HCT116 (cell line): ENCODE results near the gene ACAN. TPM values are rescaled to one million over a fixed set of nuclear protein-coding genes. Genes with fewer than 3 reads are reported as not detected.

Experiments used
- ATAC-seq: fragments of 200-7000 bp; cut with Tn5 transposase; 2 replicates; pipeline ENCODE4 v1.9.1; 2020; ENCODE audit warnings: mild to moderate bottlenecking, moderate library complexity
- BruUV-seq: library from RNA; stranded (reverse); fragments of 400-500 nt; replicated peaks from 2 replicates; lab custom pipeline; 2021; lab: Mats Ljungman, UMichigan
- CTCF ChIA-PET: fragments of 300-600 bp; sonication (Branson Sonifier 250); formaldehyde crosslinking; loops from one replicate; lab custom pipeline; 2021; ENCODE audit warnings: antibody characterized with exemption; lab: Charles Lee
- POLR2A ChIA-PET: fragments of 300-600, 350-600 bp; sonication (Branson Sonifier 250); formaldehyde crosslinking; loops from one replicate; lab custom pipeline; 2021; ENCODE audit warnings: antibody characterized with exemption; lab: Charles Lee
- RAD21 ChIA-PET, 2 experiments: fragments of 300-600 bp; sonication (Branson Sonifier 250); formaldehyde crosslinking; loops; one replicate each; lab custom pipeline; 2023; ENCODE audit warnings: low total read pairs in 2 of 2; ENCODE audit not compliant: uncharacterized antibody in 2 of 2, unreplicated experiment in 2 of 2, low non-redundant PET in 1 of 2; lab: Charles Lee
- DNase-seq: peaks from one replicate; pipeline ENCODE4 v3.0.0-alpha.2; 2010; ENCODE audit warnings: low read depth, low spot score
- H2AFZ ChIP-seq: fragments of 200-600 bp; shearing (Covaris generic), sonication (generic); 2 replicates; pipeline ENCODE4 v1.6.1; 2017; ENCODE audit warnings: low read depth, mixed run types, mixed read lengths, antibody characterized with exemption, low read length; ENCODE audit not compliant: poor library complexity, severe bottlenecking
- H3K27ac ChIP-seq: 2 replicates; pipeline ENCODE4 v1.5.1; 2012; ENCODE audit warnings: low read depth, low read length
- H3K27me3 ChIP-seq: fragments of 200-600 bp; sonication (generic); 2 replicates; pipeline ENCODE4 v1.6.1; 2016; ENCODE audit warnings: mixed run types, low read length, mixed read lengths; ENCODE audit not compliant: insufficient read depth
- H3K36me3 ChIP-seq, 2 experiments: fragments of 200-500 bp in 1 of 2; fragments of 200-600 bp in 1 of 2; sonication (Bioruptor generic) in 1 of 2; sonication (generic) in 1 of 2; 2 replicates each; pipeline versions ENCODE4 v1.5.1 to v1.6.1; 2014 to 2016; ENCODE audit warnings: low read length in 2 of 2, inconsistent platforms in 1 of 2, mixed read lengths in 1 of 2, mixed run types in 1 of 2; ENCODE audit not compliant: insufficient read depth in 2 of 2, control insufficient read depth in 1 of 2
- H3K4me1 ChIP-seq, 2 experiments: fragments of 200-600 bp in 1 of 2; sonication (generic) in 1 of 2; 2 replicates each; pipeline versions ENCODE4 v1.5.1 to v1.6.1; 2012 to 2017; ENCODE audit warnings: low read length in 2 of 2, inconsistent platforms in 1 of 2, mild to moderate bottlenecking in 1 of 2, mixed read lengths in 1 of 2, mixed run types in 1 of 2, moderate library complexity in 1 of 2; ENCODE audit not compliant: insufficient read depth in 2 of 2, control insufficient read depth in 1 of 2
- H3K4me2 ChIP-seq: fragments of 200-600 bp; sonication (generic); 2 replicates; pipeline ENCODE4 v1.6.1; 2017; ENCODE audit warnings: mixed run types, low read length, mixed read lengths
- H3K4me3 ChIP-seq, 2 experiments: fragments of 200-600 bp in 1 of 2; sonication (generic) in 1 of 2; replicated peaks in 1 of 2; 2 replicates each; pipeline ENCODE4 v1.5.1; 2011 to 2016; ENCODE audit warnings: low read length in 2 of 2, control low read depth in 1 of 2, low read depth in 1 of 2, mild to moderate bottlenecking in 1 of 2, mixed read lengths in 1 of 2, mixed run types in 1 of 2
- H3K79me2 ChIP-seq: fragments of 200-600 bp; sonication (generic); 2 replicates; pipeline ENCODE4 v1.6.1; 2017; ENCODE audit warnings: mild to moderate bottlenecking, mixed run types, low read length, moderate library complexity, mixed read lengths; ENCODE audit not compliant: insufficient read depth
- H3K9ac ChIP-seq: fragments of 200-600 bp; sonication (generic); 2 replicates; pipeline ENCODE4 v1.6.1; 2016; ENCODE audit warnings: low read length, mixed read lengths
- H3K9me2 ChIP-seq: fragments of 200-600 bp; sonication (generic), shearing (Covaris generic); 2 replicates; pipeline ENCODE4 v1.6.1; 2017; ENCODE audit warnings: mixed run types, mild to moderate bottlenecking, moderate library complexity; ENCODE audit not compliant: insufficient read depth
- H3K9me3 ChIP-seq, 2 experiments: fragments of 200-500 bp in 1 of 2; fragments of 200-600 bp in 1 of 2; sonication (Bioruptor generic) in 1 of 2; sonication (generic) in 1 of 2; 2 replicates each; pipeline ENCODE4 v1.6.1; 2014 to 2017; ENCODE audit warnings: low read length in 2 of 2, mixed read lengths in 2 of 2, inconsistent platforms in 1 of 2, low read depth in 1 of 2, mild to moderate bottlenecking in 1 of 2, mixed run types in 1 of 2, moderate library complexity in 1 of 2; ENCODE audit not compliant: control insufficient read depth in 1 of 2, insufficient read depth in 1 of 2
- H4K20me1 ChIP-seq: fragments of 200-600 bp; sonication (generic), shearing (Covaris generic); 2 replicates; pipeline ENCODE4 v1.6.1; 2017; ENCODE audit warnings: mixed run types, mild to moderate bottlenecking, moderate library complexity; ENCODE audit not compliant: insufficient read depth
- CTCF ChIP-seq, 3 experiments: fragments of 200-600 bp in 1 of 3; sonication (generic) in 1 of 3; IDR thresholded peaks in 2 of 3; conservative IDR thresholded peaks in 1 of 3; 2 replicates each; pipeline ENCODE4 v1.5.1; 2012 to 2017; ENCODE audit warnings: low read depth in 2 of 3, low read length in 2 of 3, antibody characterized with exemption in 1 of 3, borderline replicate concordance in 1 of 3, control low read depth in 1 of 3, mild to moderate bottlenecking in 1 of 3, mixed read lengths in 1 of 3, mixed run types in 1 of 3, moderate library complexity in 1 of 3; ENCODE audit not compliant: insufficient read depth in 1 of 3
- MAX ChIP-seq: IDR thresholded peaks from 2 replicates; pipeline ENCODE4 v1.6.1; 2012
- SP1 ChIP-seq: IDR thresholded peaks from 2 replicates; pipeline ENCODE4 v1.6.1; 2012; ENCODE audit warnings: low read depth
- SRF ChIP-seq: IDR thresholded peaks from 2 replicates; pipeline ENCODE4 v1.6.1; 2012; ENCODE audit warnings: low read depth
- ZNF274 ChIP-seq: fragments of 200-500 bp; sonication (Bioruptor generic); IDR thresholded peaks from 2 replicates; pipeline ENCODE4 v1.6.1; 2014; ENCODE audit warnings: mild to moderate bottlenecking, low read depth, low read length, inconsistent platforms
- intact Hi-C: fragments of 100-400 bp; cut with micrococcal nuclease; formaldehyde crosslinking; loops from 2 replicates; pipeline ENCODE4 v1.10.0; 2022
- total RNA-seq: library from RNA; stranded (reverse); gene quantifications from one replicate; pipeline ENCODE4 v1.2.1, GENCODE V29; 2021; ENCODE audit not compliant: unreplicated experiment

The ACAN gene
- total RNA-seq, 1 experiment from 2014 or later = not detected

GRCh38 chr15:88900982-88901418 is 97.8 kb downstream of the ACAN start:
- intact Hi-C loops = no loop called here
- no peaks in the 10 kb centered on the region for H3K27me3 ChIP-seq
- POLR2A ChIA-PET = interaction anchor here (1.0 kb wide), 1 partner anchor 11 kb away, joined by 3 read pairs; no protein-coding TSS in a partner anchor
- CTCF ChIA-PET = no interaction called here
- DNase-seq = no peak
- H3K9me2 ChIP-seq = no peaks in the 10 kb centered on the region
- peaks cover 18 to 43% of the 10 kb centered on the region in 2 experiments for H3K4me1 ChIP-seq
- H3K27ac ChIP-seq = peak overlapping the region; percentile 2; the same call in 1 of the 2 replicates
- peak overlapping the region; percentile 51 for H3K4me2 ChIP-seq
- no peaks in the 10 kb centered on the region for H4K20me1 ChIP-seq
- 0 out of 4 replicates have a peak, but pooled peaks cover 0 to 2% of the 10 kb centered on the region in 2 experiments for H3K36me3 ChIP-seq
- no peak for TF ChIP-seq MAX
- no peak; the same call in 1 of the 2 replicates for TF ChIP-seq SP1
- TF ChIP-seq SRF = no peak
- TF ChIP-seq CTCF (IDR thresholded peaks at IDR 0.05 in 2 of 3, conservative IDR thresholded peaks at IDR 0.05 in 1 of 3; ENCODE audit: borderline replicate concordance in 1 of 3, insufficient read depth in 1 of 3, low read depth in 2 of 3, low read length in 2 of 3) = no peak
- TF ChIP-seq ZNF274 = no peak
- TF ChIP-seq, all 23 proteins: peak for 0
- Histone ChIP-seq H3K79me2 (no peaks in the 10 kb centered on the region), H3K4me3 (no peak overlapping the region), H3K9ac (0 out of 2 replicates have a peak overlapping the region, but pooled peaks have one; percentile 20), H2AFZ (no peak overlapping the region), H3K9me3 (no peaks in the 10 kb centered on the region)
- no peak for ATAC-seq
- no TSS peak for BruUV-seq
- RAD21 ChIA-PET = interaction anchor here in 1 of 2 experiments (0.6 kb wide), 1 partner anchor 242 kb away, joined by 4 read pairs; no protein-coding TSS in a partner anchor
